K562 (cell line): ENCODE data around the gene PMVK. TPM values are rescaled to one million over a fixed set of nuclear protein-coding genes. Genes with fewer than 3 reads are reported as not detected.

Experiments used
- CHD2 ChIP-seq: IDR thresholded peaks from 2 replicates; pipeline ENCODE4 v1.6.1; 2011; ENCODE audit warnings: low read depth, low read length
- EP300 ChIP-seq: IDR thresholded peaks from 2 replicates; pipeline ENCODE4 v1.6.1; 2012; ENCODE audit warnings: low read length, improper control_type of control experiment
- EP400 ChIP-seq: fragments of 450-650 bp; IDR thresholded peaks from 2 replicates; pipeline ENCODE4 v1.6.1; 2017; ENCODE audit warnings: antibody characterized with exemption, mild to moderate bottlenecking, moderate library complexity
- FOXP1 ChIP-seq: sonication (generic); formaldehyde crosslinking; IDR thresholded peaks from 2 replicates; pipeline ENCODE4 v1.8.0; 2022; ENCODE audit warnings: mild to moderate bottlenecking, missing genetic modification reagents
- HIVEP1 ChIP-seq: fragments of 250-450 bp; sonication (Bioruptor Pico); IDR thresholded peaks from 2 replicates; pipeline ENCODE4 v1.4.0; 2020; ENCODE audit warnings: mild to moderate bottlenecking
- HMG20B ChIP-seq: fragments of 250-450 bp; sonication (Bioruptor Pico); IDR thresholded peaks from 2 replicates; pipeline ENCODE4 v1.5.0; 2021; ENCODE audit warnings: mild to moderate bottlenecking
- RAD21 ChIP-seq, 2 experiments: fragments of 250-450 bp in 1 of 2; fragments of 450-650 bp in 1 of 2; sonication (Bioruptor Pico) in 1 of 2; formaldehyde crosslinking in 1 of 2; IDR thresholded peaks in 1 of 2; conservative IDR thresholded peaks in 1 of 2; 2 replicates each; pipeline versions ENCODE4 v1.4.0 to v1.8.0; 2020 to 2022; ENCODE audit warnings: mild to moderate bottlenecking in 2 of 2, moderate library complexity in 1 of 2
- ZNF384 ChIP-seq: IDR thresholded peaks from 2 replicates; pipeline ENCODE4 v1.6.1; 2012; ENCODE audit warnings: low read depth, low read length, improper control_type of control experiment
- polyA plus RNA-seq, 8 experiments: library from polyadenylated mRNA; depleted of rRNA in 4 of 8; stranded (reverse) in 5 of 8; unstranded in 3 of 8; fragments of >200 nt; fragmentation: Nextera tagmentation in 2 of 8; fragmentation: Illumina TruSeq in 1 of 8; extraction: Ambion mirVana in 2 of 8; extraction: Trizol in 1 of 8; gene quantifications; 2 replicates each; pipeline versions ENCODE4 v1.2.1 to v1.2.3, GENCODE V29; 2011 to 2014; ENCODE audit warnings: inconsistent platforms in 1 of 8, missing spikeins in 1 of 8
- total RNA-seq, 7 experiments: library from RNA; depleted of rRNA in 6 of 7; stranded (reverse); fragments of >200 nt in 6 of 7; fragmentation: Illumina TruSeq in 2 of 7; extraction: Trizol in 2 of 7; gene quantifications; 2 replicates each; pipeline versions ENCODE4 v1.2.1 to v1.2.3, GENCODE V29; 2011 to 2021; ENCODE audit warnings: low replicate concordance in 1 of 7
- TF ChIP-seq, protein P1 (sequence below): sonication (generic); formaldehyde crosslinking; IDR thresholded peaks from 2 replicates; pipeline ENCODE4 v1.8.1; 2023; ENCODE audit warnings: mild to moderate bottlenecking, missing genetic modification reagents
- TF ChIP-seq, protein P2 (sequence below), 2 experiments: fragments of 450-650 bp; formaldehyde crosslinking in 1 of 2; IDR thresholded peaks; 2 replicates each; pipeline versions ENCODE4 v1.4.0 to v1.6.1; 2014 to 2020; ENCODE audit warnings: mild to moderate bottlenecking in 2 of 2, borderline replicate concordance in 1 of 2, low read depth in 1 of 2
- TF ChIP-seq, protein P3 (sequence below), 2 experiments: fragments of 450-650 bp; IDR thresholded peaks; 2 replicates each; pipeline ENCODE4 v1.6.1; 2016
- TF ChIP-seq, protein P4 (sequence below), 2 experiments: fragments of 450-650 bp in 1 of 2; sonication (generic) in 1 of 2; formaldehyde crosslinking in 1 of 2; IDR thresholded peaks in 1 of 2; conservative IDR thresholded peaks in 1 of 2; 2 replicates each; pipeline versions ENCODE4 v1.6.1 to v1.8.1; 2016 to 2023; ENCODE audit warnings: mild to moderate bottlenecking in 2 of 2, moderate library complexity in 2 of 2, inconsistent platforms in 1 of 2, missing genetic modification reagents in 1 of 2

PMVK gene
- total and polyA plus RNA-seq, 9 of the 15 experiments (the other 6 are each of a cell fraction or from before 2014, with no cell fraction given): 1.1 to 15.3 (median 6.3) TPM

DNA sequence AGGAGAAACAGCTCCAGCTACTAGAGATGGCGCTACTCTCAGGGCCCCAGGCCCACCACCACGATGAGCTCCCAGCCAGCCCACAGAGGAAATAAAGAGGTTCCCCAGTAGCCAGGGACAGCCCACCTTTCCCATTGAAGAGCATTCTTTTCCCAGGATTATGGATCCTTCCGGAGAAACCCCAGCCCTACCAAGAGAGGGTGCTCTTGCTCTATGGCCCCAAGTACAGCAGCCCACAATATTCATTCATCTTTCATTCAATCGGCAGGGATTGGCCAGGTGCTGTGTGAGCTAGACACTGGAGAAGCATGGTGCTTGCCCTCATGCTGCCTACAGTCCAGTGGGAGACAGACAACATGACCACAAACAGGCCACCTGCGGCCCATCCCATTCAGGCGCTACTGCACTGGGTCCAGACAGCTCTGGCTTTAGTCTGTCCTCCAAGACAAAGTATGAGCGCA lies 29.9 kb downstream of the PMVK start (continued):
- peak in 1 of 2 experiments; percentile 37; a peak in 2 of 4 replicates for TF ChIP-seq RAD21 (CRISPR knock-in tag; conservative IDR thresholded peaks at IDR 0.05 in 1 of 2, IDR thresholded peaks at IDR 0.05 in 1 of 2)
- TF ChIP-seq EP300: no peak
- no peak for TF ChIP-seq FOXP1
- TF ChIP-seq CHD2: no peak
- TF ChIP-seq, protein P1, sequence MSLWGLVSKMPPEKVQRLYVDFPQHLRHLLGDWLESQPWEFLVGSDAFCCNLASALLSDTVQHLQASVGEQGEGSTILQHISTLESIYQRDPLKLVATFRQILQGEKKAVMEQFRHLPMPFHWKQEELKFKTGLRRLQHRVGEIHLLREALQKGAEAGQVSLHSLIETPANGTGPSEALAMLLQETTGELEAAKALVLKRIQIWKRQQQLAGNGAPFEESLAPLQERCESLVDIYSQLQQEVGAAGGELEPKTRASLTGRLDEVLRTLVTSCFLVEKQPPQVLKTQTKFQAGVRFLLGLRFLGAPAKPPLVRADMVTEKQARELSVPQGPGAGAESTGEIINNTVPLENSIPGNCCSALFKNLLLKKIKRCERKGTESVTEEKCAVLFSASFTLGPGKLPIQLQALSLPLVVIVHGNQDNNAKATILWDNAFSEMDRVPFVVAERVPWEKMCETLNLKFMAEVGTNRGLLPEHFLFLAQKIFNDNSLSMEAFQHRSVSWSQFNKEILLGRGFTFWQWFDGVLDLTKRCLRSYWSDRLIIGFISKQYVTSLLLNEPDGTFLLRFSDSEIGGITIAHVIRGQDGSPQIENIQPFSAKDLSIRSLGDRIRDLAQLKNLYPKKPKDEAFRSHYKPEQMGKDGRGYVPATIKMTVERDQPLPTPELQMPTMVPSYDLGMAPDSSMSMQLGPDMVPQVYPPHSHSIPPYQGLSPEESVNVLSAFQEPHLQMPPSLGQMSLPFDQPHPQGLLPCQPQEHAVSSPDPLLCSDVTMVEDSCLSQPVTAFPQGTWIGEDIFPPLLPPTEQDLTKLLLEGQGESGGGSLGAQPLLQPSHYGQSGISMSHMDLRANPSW (CRISPR knock-in tag): no peak
- no peak for TF ChIP-seq HMG20B (CRISPR knock-in tag)
- TF ChIP-seq, protein P2, sequence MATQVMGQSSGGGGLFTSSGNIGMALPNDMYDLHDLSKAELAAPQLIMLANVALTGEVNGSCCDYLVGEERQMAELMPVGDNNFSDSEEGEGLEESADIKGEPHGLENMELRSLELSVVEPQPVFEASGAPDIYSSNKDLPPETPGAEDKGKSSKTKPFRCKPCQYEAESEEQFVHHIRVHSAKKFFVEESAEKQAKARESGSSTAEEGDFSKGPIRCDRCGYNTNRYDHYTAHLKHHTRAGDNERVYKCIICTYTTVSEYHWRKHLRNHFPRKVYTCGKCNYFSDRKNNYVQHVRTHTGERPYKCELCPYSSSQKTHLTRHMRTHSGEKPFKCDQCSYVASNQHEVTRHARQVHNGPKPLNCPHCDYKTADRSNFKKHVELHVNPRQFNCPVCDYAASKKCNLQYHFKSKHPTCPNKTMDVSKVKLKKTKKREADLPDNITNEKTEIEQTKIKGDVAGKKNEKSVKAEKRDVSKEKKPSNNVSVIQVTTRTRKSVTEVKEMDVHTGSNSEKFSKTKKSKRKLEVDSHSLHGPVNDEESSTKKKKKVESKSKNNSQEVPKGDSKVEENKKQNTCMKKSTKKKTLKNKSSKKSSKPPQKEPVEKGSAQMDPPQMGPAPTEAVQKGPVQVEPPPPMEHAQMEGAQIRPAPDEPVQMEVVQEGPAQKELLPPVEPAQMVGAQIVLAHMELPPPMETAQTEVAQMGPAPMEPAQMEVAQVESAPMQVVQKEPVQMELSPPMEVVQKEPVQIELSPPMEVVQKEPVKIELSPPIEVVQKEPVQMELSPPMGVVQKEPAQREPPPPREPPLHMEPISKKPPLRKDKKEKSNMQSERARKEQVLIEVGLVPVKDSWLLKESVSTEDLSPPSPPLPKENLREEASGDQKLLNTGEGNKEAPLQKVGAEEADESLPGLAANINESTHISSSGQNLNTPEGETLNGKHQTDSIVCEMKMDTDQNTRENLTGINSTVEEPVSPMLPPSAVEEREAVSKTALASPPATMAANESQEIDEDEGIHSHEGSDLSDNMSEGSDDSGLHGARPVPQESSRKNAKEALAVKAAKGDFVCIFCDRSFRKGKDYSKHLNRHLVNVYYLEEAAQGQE (IDR thresholded peaks at IDR 0.05; ENCODE audit: borderline replicate concordance): peak; percentile 14; the same call in 1 of the 2 replicates
- TF ChIP-seq, protein P2 (CRISPR knock-in tag; IDR thresholded peaks at IDR 0.05; ENCODE audit: low read depth): no peak
- TF ChIP-seq ZNF384: no peak
- TF ChIP-seq EP400: no peak
- no peak for TF ChIP-seq HIVEP1 (CRISPR knock-in tag)
- TF ChIP-seq, protein P3, sequence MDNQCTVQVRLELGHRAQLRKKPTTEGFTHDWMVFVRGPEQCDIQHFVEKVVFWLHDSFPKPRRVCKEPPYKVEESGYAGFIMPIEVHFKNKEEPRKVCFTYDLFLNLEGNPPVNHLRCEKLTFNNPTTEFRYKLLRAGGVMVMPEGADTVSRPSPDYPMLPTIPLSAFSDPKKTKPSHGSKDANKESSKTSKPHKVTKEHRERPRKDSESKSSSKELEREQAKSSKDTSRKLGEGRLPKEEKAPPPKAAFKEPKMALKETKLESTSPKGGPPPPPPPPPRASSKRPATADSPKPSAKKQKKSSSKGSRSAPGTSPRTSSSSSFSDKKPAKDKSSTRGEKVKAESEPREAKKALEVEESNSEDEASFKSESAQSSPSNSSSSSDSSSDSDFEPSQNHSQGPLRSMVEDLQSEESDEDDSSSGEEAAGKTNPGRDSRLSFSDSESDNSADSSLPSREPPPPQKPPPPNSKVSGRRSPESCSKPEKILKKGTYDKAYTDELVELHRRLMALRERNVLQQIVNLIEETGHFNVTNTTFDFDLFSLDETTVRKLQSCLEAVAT (IDR thresholded peaks at IDR 0.05): no peak
- TF ChIP-seq, protein P4, sequence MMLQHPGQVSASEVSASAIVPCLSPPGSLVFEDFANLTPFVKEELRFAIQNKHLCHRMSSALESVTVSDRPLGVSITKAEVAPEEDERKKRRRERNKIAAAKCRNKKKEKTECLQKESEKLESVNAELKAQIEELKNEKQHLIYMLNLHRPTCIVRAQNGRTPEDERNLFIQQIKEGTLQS (IDR thresholded peaks at IDR 0.05): no peak
- TF ChIP-seq, protein P4 (CRISPR knock-in tag; conservative IDR thresholded peaks at IDR 0.05): no peak
